NCI-H2227 treated with DMSO at 0.1 percent for 48 hours (cell line): ENCODE results near the gene FBXL2.
A peak's percentile ranks its signal among the peaks of the same experiment; 100 is the strongest.
"Not testable (repeated sequence)": the region's sequence is repeated elsewhere in the genome, so short reads cannot be mapped to it uniquely, and the experiment has no call there.

ENCODE experiments used
- DNase-seq: peaks from one replicate; lab custom pipeline; 2025; lab: John Stamatoyannopoulos, UW

Gene FBXL2

GRCh38 chr3:33315826-33316225 lies 38.6 kb downstream of the FBXL2 start:
- no peak for DNase-seq

- peak; percentile 39 for DNase-seq
These were observed 40.9 kb downstream of the FBXL2 start for GRCh38 chr3:33317963-33318709.

GRCh38 chr3:33318710-33319380 lies 41.6 kb downstream of the FBXL2 start:
- peak; percentile 39 for DNase-seq

DNA sequence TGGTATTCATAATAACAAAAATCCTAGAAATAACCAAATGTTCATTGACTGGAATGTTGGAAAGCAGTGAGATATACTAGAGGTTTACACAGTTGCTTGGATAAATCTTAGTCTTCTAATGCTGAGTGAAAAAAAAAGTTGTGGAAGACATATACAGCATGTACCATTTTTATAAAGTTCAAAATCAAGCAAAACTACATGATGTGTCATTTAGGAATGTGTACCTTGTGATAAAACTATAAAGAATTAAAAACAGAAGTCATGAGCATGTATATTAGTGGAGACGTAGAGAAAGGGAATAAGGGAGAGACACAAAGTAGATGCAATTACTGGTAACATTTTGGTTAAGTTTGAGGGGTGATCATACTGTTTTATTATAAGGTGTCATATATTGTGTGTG lies 45.2 kb downstream of the FBXL2 start:
- DNase-seq: no peak

DNA sequence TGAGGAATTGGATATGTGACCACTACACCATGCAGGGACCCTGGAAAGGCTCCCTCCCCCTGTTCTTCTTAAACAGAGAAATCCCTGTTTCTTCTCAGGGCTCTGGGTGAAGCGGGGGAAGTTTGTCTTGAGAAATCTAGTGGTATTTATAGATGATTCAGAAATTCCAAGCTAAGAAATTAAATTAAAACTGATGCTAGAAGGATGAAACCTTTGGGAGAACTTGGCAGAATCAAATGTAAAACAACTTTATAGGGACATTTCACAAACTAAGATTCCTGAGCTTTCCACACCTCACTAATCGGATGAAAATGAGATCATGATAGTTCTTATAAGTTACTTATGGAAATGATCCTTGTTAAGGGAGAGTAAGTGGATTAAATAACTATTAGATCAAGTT lies 54.2 kb downstream of the FBXL2 start:
- DNase-seq: no peak

DNA sequence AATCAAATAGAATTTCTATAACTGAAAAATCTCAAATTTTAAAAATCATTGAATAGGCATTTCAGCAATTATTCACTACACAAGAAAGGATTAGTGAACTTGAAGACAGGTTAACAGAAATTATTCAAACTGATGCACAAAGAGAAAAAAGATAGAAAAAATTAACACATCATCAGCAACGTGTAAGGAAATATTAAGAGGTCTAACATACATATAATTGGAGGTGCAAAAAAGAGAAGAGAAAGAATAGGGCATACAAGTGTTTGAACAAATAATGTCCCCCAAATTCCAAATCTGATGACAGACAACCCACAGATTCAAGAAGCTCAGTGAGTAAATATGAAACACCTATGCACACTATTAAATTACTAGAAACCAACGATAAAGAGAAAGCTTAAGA lies 57.1 kb downstream of the FBXL2 start:
- DNase-seq: no peak

GRCh38 chr3:33338936-33339465 lies 61.8 kb downstream of the FBXL2 start:
- DNase-seq: not testable (repeated sequence)

DNA sequence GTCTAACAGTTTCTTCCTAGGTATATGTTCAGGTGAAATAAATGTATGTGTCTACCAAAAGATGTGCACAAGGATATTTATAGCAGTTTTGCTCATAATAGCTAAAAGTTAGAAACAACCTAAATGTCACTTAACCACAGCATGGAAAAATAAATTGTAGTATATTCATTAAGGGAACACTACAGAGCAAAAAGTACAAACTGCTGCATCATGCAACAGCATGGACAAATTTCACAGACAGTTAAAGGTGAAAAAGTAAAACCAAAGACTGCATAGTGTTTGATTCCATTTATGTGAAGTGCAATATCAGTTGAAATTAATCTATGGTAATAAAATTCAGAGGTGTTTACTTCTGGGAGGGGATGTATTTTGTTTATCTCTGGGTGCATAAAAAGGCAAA lies 62.5 kb downstream of the FBXL2 start:
- DNase-seq: no peak

DNA sequence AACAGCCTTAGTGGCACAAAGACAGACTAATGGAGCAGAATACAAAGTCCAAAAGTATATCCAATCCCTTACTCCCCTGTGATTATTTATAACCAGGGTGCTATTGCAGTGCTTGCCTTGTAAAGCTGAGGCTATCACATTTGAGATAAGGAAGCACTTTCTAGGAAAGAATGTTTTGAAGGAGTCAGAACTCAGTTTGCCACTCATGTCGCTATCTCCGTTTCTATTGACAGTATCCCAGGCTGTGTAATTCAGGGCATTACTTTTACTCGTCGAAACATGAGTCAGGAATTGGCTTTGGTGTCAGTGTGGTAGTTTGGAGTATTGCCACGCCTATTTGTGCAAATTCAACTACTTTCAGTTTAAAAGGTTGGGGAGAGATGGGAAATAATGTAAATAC lies 78.4 kb downstream of the FBXL2 start:
- DNase-seq: no peak

GRCh38 chr3:33358172-33358781 lies 81.0 kb downstream of the FBXL2 start:
- DNase-seq: no peak

DNA sequence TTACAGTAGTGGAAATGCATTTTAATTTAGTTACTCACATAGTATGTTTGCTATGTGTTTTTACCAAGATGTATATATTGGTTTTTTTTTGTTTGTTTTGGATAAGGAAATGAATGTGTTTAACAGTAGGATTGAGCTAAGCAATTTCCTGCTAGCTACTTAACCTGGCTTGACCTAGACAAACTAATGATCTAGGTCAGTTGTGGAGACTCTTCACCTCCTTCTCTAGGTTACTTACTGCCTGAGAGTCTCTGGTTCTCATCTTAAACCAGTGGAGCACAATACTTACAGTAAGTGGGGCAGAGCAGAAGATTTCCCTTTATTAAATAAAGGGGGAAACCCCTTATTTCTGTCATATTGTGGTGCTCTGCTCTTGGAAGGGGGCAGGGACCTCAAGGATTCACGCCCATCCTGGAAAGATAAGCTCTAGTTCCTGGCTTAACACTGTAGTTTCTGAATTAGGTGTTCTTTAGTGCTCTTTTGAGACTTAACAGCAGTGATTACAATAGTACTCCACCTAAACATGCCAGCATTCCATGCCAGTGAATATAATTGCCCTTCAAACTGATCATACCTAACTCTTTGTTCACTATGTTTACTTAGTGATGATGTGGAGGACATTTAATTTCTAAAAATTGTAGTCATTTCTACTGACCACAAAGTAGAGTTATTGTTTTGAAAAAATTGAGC lies 83.0 kb downstream of the FBXL2 start:
- no peak for DNase-seq

- no peak for DNase-seq
These were observed 86.0 kb downstream of the FBXL2 start for GRCh38 chr3:33363113-33363800.

- DNase-seq: no peak
These were observed 86.8 kb downstream of the FBXL2 start for GRCh38 chr3:33364060-33364459.

DNA sequence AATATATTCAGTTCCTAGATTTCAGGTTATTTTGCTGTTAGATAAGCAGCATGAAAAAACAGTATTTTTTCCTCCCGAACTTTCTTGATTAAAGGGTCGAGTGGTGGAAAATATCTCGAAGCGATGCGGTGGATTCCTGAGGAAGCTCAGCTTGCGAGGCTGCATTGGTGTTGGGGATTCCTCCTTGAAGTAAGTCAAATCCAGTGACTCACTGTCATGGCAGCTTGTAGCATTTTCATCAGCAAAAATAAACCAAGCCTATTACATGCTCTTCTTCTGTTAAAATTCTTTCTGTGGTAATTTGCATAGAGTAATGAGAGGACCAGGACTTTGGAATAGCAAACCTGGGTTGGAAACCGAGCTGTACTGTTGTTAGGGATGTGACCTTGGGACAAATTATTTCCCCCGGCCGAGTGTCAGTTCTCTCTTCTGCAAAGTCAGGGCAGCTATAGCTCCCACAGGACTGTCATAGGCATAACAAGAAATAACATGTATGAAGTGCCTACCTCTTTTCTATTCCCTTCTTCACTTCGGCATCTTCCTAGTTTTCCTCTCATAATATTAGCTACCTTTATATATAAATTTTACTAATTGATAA lies 87.4 kb downstream of the FBXL2 start:
- no peak for DNase-seq

GRCh38 chr3:33372218-33373081 lies 95.2 kb downstream of the FBXL2 start:
- DNase-seq: peak; percentile 23

GRCh38 chr3:33373082-33373437 lies 95.8 kb downstream of the FBXL2 start:
- no peak for DNase-seq

GRCh38 chr3:33377489-33377888 lies 100.2 kb downstream of the FBXL2 start:
- no peak for DNase-seq

DNA sequence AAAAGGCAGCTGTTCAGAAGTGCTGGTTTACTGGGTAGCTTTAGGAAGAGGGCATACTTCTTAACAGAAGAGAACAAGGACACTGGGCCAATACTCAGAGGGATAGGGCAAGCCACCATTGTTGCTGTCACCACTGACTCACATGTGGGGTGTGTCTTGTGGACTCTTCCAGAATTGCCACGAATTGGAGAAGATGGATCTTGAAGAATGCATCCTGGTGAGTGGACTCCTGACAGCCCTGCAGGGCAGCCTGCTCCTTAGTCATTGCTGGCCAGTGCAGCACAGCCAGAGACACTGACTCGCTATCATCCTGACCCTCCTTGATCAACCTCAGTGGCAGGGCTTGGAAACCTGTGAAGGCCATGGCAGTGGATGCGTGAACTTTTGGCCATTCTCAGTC lies 100.7 kb downstream of the FBXL2 start:
- DNase-seq: no peak

DNA sequence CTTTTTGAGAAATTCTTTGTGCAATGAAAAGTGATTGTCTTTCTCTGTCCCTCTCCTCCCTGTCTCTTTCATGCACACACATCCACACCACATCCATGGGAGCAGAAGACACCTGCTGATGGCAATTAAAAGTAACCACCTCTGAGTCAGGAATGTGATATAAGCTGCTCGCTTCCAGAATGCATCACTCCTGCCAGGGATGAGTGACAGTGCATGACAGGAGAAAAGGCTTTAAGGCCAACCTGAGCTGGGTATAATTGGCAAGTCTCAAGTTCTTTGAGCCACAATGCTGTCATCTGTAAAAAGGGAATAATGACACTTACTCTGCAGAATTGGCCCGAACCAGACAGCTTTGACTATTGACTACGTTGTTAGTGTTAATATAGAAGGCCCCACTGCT lies 103.4 kb downstream of the FBXL2 start:
- no peak for DNase-seq

DNA sequence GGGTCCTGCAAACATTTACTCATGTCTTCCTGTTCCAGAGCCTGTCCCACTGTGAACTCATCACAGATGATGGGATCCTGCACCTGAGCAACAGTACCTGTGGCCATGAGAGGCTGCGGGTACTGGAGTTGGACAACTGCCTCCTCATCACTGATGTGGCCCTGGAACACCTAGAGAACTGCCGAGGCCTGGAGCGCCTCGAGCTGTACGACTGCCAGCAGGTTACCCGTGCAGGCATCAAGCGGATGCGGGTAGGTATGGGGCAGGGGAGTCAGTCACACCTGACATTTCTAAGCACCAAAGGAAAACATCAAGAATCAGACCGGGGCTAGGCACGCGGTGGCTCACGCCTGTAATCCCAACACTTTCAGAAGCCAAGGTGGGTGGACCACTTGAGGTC lies 106.7 kb downstream of the FBXL2 start:
- DNase-seq: no peak

GRCh38 chr3:33385423-33385822 lies 108.2 kb downstream of the FBXL2 start:
- no peak for DNase-seq
